DND-41 (cell line): ENCODE measurements around the gene ZC3H12A.

Experiments
- ATAC-seq: fragments of 200-7000 bp; cut with Tn5 transposase; 3 replicates; pipeline ENCODE4 v1.9.1; 2021; ENCODE audit warnings: low read depth; ENCODE audit not compliant: insufficient read depth
- DNase-seq: peaks from one replicate; pipeline ENCODE4 v3.0.0-alpha.2; 2020
- H2AFZ ChIP-seq: 2 replicates; pipeline ENCODE4 v1.6.0; 2012; ENCODE audit warnings: low read depth, low read length
- H3K27ac ChIP-seq: 2 replicates; pipeline ENCODE4 v1.5.1; 2012; ENCODE audit warnings: low read length, inconsistent platforms
- H3K27me3 ChIP-seq: fragments of 200-600 bp; sonication (generic); 2 replicates; pipeline ENCODE4 v1.6.0; 2012; ENCODE audit warnings: low read length, mild to moderate bottlenecking, inconsistent platforms; ENCODE audit not compliant: insufficient read depth, poor library complexity
- H3K36me3 ChIP-seq: 2 replicates; pipeline ENCODE4 v1.5.1; 2012; ENCODE audit warnings: low read length, inconsistent platforms; ENCODE audit not compliant: insufficient read depth
- H3K4me1 ChIP-seq: 2 replicates; pipeline ENCODE4 v1.5.1; 2012; ENCODE audit warnings: mild to moderate bottlenecking, low read length; ENCODE audit not compliant: insufficient read depth
- H3K4me2 ChIP-seq: 2 replicates; pipeline ENCODE4 v1.6.0; 2012; ENCODE audit warnings: mild to moderate bottlenecking, moderate library complexity, low read length, inconsistent platforms; ENCODE audit not compliant: insufficient read depth
- H3K4me3 ChIP-seq, 2 experiments: fragments of 200-600 bp in 1 of 2; shearing (Covaris generic) in 1 of 2; 2 replicates each; pipeline ENCODE4 v1.5.1; 2012 to 2016; ENCODE audit warnings: inconsistent platforms in 2 of 2, low read length in 2 of 2, mild to moderate bottlenecking in 2 of 2, low read depth in 1 of 2, moderate library complexity in 1 of 2
- H3K79me2 ChIP-seq: 2 replicates; pipeline ENCODE4 v1.6.0; 2012; ENCODE audit warnings: low read length, inconsistent platforms; ENCODE audit not compliant: insufficient read depth
- H3K9ac ChIP-seq: 2 replicates; pipeline ENCODE4 v1.6.0; 2012; ENCODE audit warnings: low read depth, mild to moderate bottlenecking, inconsistent platforms, low read length, moderate library complexity
- H3K9me3 ChIP-seq: 2 replicates; pipeline ENCODE4 v1.5.1; 2012; ENCODE audit warnings: low read length, moderate library complexity, mild to moderate bottlenecking, inconsistent platforms; ENCODE audit not compliant: insufficient read depth, severe bottlenecking
- H4K20me1 ChIP-seq: 2 replicates; pipeline ENCODE4 v1.6.0; 2012; ENCODE audit warnings: low read length; ENCODE audit not compliant: insufficient read depth
- EZH2 ChIP-seq: IDR thresholded peaks from 3 replicates; pipeline ENCODE4 v1.6.1; 2012; ENCODE audit warnings: borderline replicate concordance, low read depth, mild to moderate bottlenecking, moderate library complexity, low read length, inconsistent platforms; ENCODE audit not compliant: severe bottlenecking
- TF ChIP-seq, protein P1 (sequence below): IDR thresholded peaks from 2 replicates; pipeline ENCODE4 v1.5.1; 2012; ENCODE audit warnings: borderline replicate concordance, low read length, moderate library complexity, mild to moderate bottlenecking; ENCODE audit not compliant: poor library complexity, severe bottlenecking; ENCODE audit errors: extremely low read depth

ZC3H12A gene

DNA sequence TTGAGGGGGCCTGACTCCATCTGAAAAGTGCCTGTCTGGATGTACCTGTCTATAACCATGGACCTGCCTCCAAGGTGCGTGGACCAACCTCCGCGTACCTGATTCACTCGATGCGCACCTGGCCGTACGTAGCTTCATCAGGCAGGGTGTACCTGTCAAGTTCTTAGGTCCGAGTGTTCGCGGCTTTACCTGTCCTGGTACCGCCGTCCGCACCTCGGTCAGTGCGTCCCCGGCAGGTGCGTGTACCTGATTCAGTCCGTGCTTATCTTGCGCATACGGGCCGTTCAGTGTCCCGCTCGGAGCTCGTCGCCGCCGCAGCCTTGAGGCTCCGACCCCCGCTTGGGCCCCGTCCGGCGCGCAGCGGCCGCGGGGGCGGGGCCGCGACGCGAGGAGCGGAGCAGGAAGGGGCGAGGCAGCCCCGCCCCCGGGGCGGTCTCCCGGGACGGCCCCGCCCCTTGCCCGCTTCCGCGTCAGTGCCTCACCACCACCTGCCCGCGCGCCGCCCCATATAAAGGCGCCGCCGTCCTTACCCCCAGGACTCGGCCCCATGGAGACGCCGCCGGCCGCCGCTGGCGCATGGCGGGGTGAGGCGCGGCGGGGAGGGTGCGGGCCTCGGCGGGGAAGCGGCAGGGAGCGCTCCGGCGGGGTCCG, at the start of gene ZC3H12A:
Gene ZC3H12A (plus strand): TSS at position 535 of the 651 bp plus-strand sequence. CDS start 917 bp downstream, outside the sequence.
- TF ChIP-seq, protein P1, sequence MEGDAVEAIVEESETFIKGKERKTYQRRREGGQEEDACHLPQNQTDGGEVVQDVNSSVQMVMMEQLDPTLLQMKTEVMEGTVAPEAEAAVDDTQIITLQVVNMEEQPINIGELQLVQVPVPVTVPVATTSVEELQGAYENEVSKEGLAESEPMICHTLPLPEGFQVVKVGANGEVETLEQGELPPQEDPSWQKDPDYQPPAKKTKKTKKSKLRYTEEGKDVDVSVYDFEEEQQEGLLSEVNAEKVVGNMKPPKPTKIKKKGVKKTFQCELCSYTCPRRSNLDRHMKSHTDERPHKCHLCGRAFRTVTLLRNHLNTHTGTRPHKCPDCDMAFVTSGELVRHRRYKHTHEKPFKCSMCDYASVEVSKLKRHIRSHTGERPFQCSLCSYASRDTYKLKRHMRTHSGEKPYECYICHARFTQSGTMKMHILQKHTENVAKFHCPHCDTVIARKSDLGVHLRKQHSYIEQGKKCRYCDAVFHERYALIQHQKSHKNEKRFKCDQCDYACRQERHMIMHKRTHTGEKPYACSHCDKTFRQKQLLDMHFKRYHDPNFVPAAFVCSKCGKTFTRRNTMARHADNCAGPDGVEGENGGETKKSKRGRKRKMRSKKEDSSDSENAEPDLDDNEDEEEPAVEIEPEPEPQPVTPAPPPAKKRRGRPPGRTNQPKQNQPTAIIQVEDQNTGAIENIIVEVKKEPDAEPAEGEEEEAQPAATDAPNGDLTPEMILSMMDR, result no peak
- no peak for TF ChIP-seq EZH2

DNA sequence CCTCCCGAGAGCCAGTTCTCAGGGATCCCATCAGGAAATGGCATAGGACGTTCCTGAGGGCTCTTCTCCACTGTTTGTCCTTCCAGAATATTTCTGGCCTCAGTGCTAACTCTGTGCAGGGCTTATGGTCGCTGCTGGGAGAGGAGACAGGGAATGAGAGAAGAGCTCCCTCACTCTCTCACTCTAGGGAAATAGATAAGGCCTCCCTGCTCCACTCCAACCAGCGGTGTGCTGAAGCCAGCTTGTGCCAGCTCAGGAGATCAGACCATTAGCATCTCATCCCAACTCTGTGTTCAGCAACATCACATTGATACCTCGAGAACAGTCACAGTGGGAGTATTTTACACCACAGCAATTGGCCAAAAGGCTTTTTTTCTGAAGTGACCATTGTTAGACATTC, 49.2 kb upstream of the ZC3H12A start:
- Histone ChIP-seq H3K4me1 (no peaks in the 10 kb centered on the region), H3K27me3 (peaks cover 5% of the 10 kb centered on the region), H3K36me3 (no peaks in the 10 kb centered on the region), H4K20me1 (no peaks in the 10 kb centered on the region), H2AFZ (no peak overlapping the region), H3K79me2 (no peaks in the 10 kb centered on the region), H3K4me3 (no peak overlapping the region), H3K27ac (no peak overlapping the region), H3K4me2 (no peak overlapping the region), H3K9me3 (no peaks in the 10 kb centered on the region), H3K9ac (no peak overlapping the region)
- ATAC-seq (no peak), DNase-seq (no peak)
- TF ChIP-seq EZH2, result no peak
- TF ChIP-seq, protein P1, result no peak

More for the DNA sequence above, at the start of gene ZC3H12A:
- Histone ChIP-seq H3K27ac (peak within 1 kb of the TSS; percentile 65), H3K79me2 (peaks cover 36% of the 10 kb centered on the region), H3K4me2 (peak within 1 kb of the TSS; percentile 96), H3K4me3 (peak within 1 kb of the TSS; percentile 42 to 78), H3K9ac (peak within 1 kb of the TSS; percentile 71), H3K4me1 (peaks cover 64% of the 10 kb centered on the region), H3K27me3 (no peaks in the 10 kb centered on the region), H2AFZ (peak within 1 kb of the TSS; percentile 83), H3K36me3 (peaks cover 38% of the 10 kb centered on the region), H3K9me3 (no peaks in the 10 kb centered on the region), H4K20me1 (peaks cover 28% of the 10 kb centered on the region)
- DNase-seq (peak; percentile 86), ATAC-seq (peak; percentile 88)

DNA sequence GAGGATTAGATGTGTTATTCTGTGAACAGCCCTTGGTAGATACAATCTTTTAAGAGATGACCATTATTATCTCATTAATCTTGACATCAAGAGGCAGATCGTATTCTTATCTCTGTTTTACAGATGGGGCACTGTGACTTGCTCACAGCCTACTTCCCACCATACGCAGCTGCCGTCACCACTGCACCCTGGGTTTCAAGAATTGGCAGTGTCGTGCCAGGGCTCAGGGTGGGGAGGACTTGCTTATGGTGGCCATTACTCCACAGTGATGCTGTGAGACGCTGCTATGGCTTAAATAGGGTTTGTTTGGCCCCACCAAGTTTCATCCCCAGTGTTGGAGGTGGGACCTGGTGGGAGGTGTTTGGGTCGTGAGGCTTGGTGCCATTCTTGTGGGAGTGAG, 45.4 kb upstream of the ZC3H12A start:
- Histone ChIP-seq H3K4me2 (no peak overlapping the region), H3K9ac (no peak overlapping the region), H3K4me1 (no peaks in the 10 kb centered on the region), H2AFZ (no peak overlapping the region), H3K36me3 (no peaks in the 10 kb centered on the region), H3K9me3 (no peaks in the 10 kb centered on the region), H3K27ac (no peak overlapping the region), H3K27me3 (peaks cover 5% of the 10 kb centered on the region), H3K79me2 (no peaks in the 10 kb centered on the region), H4K20me1 (peaks cover under 1% of the 10 kb centered on the region; the same call in 1 of the 2 replicates), H3K4me3 (no peak overlapping the region)
- no peak for DNase-seq
- TF ChIP-seq EZH2, result no peak
- TF ChIP-seq, protein P1, result no peak
- ATAC-seq, result no peak
